ENCODE data around the gene YES1.
"Not testable (repeated sequence)": the region's sequence is repeated elsewhere in the genome, so short reads cannot be mapped to it uniquely, and the experiment has no call there.

YES1 gene

DNA sequence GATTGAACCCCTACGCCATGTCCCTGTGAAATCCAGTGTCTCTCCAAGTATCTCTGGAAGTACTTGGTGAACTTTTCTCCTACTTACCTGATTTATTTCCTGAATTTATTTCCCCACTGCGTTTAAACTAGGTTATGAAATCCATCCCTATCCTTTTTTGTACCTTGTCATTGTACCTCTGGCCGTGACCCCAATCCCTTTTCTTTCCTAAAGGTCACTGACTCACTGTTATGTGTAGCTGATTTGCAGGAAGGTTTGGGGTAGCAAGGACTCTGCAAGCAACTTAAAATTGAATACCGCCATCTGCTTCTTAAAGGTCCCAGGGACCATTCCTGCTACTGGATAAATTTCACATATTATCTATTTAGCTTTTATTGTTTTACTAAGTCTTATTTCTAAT lies 95.0 kb downstream of the YES1 start:
- no peak for DNase-seq

DNA sequence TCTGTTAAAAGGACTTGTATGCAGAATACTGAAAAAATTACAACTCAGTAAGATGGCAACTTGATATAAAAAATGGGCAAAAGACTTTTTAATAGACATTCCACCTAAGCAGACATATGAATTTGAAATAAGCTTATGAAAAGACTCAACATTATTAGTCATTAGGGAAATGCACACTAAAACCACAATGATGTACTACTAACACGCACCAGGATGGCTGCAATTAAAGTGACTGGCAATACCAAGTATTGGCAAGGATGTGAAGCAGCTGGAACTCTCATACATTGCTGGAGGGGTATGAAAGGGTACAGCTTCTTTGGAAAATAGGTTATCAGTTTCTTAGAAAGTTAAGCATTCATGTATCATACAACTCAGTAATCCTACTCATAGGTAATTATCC lies 96.4 kb downstream of the YES1 start:
- DNase-seq, result peak; percentile 71

DNA sequence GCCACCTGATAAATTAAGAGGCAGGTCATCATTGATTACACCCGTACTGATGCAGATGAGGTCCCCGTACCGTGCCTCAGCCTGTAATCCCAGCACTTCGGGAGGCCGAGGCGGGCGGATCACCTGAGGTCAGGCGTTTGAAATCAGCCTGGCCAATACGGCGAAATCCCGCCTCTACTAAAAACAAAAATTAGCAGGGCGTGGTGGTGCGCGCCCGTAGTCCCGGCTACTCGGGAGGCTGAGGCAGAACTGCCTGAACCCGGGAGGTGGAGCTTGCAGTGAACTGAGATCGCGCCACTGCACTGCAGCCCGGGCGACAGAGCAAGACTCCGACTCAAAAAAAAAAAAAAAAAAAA lies 98.9 kb downstream of the YES1 start:
- DNase-seq, result no peak

DNA sequence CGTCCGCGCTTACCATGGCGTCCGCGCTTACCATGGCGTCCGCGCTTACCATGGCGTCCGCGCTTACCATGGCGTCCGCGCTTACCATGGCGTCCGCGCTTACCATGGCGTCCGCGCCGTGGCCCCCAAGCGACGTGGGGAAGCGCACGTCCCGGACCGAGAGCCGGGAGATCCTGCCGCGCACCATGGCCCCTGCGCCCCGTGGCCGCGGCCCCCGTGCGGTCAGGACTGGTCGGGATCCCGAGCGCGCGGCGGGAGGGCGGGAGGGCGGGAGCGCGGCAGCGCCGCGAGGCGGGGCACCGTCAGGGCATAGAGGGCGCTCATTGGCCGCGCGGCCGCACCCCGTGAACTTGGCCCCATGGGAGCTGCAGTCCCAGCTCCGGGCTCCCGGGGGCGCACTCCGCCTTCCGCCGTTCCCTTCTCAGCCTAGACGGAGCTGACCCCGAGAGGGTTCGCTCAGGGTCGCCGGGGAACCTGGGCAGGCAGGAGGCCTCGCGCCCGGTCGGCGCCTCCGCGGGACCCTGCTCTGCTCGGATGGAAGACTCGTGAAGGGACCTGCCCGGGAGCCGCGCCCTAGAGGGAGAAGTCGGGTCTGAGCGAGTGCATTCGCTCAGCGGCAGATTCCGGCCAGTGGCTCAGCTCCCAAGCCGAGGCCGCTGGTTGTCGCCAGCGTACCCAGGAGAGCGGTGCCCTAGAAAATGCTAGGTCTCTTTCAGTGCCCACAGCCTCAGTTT lies 99.5 kb downstream of the YES1 start, which contains the start of gene ENOSF1:
ENOSF1 (minus strand) TSS at position 230 of the 734 bp plus-strand sequence; CDS start at position 187, 43 bp downstream.
- DNase-seq, result peak; percentile 79

DNA sequence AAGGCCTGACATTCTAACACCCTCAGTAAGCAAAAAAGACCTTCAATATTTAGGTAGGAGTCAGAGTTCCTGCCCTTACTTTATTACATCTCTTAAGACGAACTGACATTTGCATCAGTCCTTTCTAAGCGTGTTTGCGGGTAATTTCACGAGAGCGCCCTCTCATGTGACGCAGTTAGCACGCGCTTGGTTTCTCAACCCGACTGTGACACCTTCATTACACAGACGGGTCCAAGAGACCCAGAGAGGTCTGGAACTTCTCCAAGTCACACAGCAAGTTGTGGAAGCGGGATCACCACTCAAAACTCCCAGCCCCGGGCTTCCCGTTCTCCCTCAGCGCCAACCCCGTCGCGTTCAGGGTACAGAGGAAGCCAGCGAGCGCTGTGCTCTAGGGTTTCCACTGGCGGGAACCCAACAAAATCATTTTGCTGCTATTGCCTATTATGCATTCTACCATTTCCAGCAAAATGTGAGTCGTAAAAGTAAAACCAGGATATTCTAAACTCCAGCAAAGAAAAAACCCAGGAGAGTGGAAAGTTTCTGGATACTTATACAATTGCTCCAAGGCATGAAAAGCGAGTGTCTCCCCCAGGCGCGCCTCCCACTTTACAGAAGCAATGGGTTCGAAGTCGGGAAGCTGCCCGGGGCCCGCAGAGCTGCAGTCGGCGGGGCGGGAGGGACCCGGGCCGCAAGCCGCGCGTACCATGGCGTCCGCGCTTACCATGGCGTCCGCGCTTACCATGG lies 100.2 kb downstream of the YES1 start:
- DNase-seq, result peak; percentile 81

DNA sequence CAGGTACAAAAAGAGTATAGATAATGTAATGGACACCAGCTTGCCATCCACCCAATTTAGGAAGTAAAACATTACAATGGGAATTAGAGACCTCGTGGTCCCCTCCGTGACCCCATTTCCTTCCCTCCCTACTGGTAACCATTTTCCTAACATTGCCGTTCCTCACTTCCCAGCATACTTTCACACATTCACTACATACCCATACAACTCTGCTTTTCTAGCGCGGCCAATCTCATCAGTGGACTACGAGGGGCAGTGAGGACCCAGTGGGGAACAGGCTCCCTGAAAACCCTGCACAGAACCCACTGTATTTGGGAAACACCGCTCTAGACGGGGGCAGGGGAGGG lies 100.8 kb downstream of the YES1 start:
- DNase-seq, result no peak

DNA sequence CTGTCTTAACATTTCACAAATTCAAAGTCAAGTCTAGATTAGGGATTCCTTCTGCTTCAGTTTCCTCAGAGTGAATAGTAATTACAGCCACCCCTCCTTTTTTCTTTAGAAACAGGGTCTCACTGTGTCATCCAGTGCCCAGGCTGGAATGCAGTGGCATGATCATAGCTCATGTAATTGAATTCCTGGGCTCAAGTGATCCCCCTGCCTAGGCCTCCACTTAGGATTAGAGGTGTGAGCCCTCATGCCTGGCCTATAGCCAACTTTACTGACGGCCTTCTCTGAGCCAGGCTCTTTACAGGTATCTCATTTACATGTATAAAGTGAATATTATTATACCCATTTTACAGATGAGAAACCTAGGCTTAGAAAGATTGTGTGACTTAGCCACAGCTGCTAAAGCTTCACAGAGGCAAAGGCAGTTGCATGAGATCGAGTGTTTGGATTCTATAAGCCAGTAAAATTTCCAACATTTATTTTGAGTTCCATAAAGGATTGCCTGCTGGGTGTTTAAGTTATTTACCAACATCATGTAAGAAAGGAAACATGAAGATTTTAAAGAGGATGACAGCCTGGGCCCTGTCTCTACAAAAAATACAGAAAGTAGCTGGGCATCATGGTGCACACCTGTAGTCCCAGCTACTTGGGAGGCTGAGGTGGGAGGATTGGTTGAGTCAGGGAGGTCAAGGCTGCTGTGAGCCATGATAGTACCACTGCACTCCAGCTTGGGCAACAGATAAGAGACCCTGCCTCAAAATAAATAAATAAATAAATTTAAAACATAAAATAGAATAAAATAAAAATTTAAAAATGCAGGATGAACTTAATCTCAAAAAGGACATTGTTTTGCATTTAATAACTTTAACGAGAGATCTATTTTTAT lies 101.4 kb downstream of the YES1 start:
- no peak for DNase-seq

DNA sequence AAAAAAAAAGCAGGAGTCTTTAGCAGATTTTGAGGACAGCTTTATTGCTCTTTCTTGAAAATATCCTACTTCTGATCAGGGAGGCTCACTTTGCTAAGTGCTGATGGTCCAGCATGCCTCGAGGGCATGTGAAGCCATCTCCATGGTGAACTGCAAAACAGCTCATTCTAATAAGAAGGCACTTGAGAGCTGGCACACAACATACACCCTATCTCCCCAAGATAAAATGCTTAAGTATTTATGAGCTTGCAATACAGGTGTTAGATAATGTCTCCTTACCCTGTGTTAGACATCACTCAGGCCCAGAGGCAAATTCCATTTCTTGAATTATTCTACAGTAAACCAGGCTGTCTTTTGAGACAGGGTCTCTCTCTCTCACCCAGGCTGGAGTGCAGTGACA lies 102.3 kb downstream of the YES1 start:
- DNase-seq, result no peak

DNA sequence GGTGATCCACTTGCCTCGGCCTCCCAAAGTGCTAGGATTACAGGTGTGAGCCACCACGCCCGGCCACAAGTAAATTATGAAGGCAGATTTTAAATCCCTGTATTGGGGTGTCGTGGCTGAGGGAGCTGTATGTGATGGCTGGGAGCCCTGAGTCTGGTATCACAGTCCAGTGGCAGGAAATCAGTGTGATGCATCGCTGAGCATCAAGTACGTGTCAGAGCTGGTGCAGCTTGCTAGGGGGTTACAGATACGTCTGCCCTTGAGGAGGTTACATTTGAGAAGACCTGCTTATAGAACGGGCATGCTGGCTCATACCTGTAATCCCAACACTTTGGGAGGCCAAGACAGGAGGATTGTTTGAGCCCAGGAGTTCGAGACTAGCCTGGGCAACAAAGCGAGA lies 103.9 kb downstream of the YES1 start:
- no peak for DNase-seq

DNA sequence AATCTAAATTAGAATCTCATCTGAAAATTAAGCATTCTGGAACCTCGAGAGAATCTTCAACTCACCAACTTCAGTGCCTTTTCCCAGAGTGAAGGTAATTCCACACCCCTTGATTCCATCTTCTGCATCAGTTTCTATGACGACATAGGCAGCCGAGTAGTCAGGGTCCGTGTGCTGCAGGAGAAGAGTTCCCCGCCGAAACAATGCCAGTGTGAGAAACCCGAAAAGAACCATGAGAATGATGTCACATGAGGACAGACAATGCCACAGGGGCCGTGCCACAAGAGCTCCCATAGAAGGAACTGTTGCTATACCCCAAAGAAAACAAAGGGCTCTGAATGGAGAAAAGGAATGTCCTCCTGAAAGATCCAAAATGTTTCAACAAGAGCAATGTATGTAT lies 105.6 kb downstream of the YES1 start:
- no peak for DNase-seq

DNA sequence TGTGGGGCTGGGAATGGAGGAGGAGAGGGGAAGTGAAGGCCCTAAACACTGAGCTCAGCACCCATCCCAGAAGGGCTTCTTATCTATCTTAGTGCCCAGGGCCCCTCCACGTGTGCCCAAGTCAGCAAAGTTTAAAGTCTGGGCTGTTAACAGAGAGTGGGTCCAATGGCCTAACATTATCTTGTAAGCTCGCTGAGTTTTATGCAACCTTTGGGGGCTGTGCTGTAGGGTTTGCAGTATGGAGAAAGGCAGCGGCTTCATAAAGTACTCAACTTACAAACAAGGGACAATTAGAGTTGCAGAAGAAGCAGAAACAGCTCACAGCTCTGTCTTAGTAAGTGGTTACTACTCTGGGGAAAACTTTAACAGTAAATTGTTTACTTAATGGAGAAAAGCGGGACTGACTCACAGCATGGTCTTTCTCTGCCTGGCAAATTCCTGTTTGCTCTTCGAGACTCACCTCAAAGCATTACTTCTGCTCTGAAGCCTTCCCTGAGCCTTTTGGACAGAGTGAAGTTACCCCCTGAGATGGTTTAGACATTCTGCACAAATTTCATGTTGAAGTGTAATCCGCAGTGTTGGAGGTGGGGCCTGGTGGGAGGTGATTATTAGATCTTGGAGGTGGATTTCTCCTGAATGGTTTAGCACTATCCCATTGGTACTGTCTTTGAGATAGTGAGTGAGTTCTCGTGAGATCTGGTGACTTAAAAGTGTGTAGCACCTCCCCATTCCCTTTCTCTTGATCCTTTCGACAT lies 108.7 kb downstream of the YES1 start:
- DNase-seq, result peak; percentile 68

DNA sequence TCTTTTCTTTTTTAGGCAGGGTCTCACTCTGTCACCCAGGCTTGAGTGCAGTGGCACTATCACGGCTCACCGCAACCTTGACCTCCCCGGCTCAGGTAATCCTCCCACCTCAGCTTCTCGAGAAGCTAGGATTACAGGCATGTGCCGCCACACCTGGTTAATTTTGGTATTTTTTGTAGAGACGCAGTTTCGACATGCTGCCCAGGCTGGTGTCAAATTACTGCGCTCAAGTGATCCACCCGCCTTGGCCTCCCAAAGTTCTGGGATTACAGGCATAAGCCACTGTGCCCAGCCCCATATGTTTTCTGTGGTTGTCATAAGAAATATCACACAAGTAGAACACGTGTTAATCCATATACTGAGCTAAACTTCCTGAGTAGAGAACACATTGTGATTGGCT lies 114.2 kb downstream of the YES1 start:
- no peak for DNase-seq

DNA sequence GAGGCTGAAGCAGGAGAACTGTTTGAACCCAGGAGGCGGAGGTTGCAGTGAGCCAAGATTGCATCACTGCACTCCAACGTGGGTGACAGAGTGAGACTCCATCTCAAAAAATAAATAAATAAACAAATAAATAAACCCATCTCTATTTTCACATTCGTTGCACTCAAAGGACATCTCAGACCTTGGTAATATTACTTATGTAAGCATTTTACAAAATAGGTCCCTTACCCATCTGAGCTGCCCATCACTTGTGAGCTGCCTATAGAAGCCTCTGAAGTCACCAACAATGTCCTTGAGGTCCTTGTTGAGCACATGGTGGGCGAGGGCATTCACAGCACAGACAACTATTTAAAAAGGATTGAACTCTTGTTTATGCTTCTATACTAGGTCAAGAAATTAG lies 115.0 kb downstream of the YES1 start:
- no peak for DNase-seq

DNA sequence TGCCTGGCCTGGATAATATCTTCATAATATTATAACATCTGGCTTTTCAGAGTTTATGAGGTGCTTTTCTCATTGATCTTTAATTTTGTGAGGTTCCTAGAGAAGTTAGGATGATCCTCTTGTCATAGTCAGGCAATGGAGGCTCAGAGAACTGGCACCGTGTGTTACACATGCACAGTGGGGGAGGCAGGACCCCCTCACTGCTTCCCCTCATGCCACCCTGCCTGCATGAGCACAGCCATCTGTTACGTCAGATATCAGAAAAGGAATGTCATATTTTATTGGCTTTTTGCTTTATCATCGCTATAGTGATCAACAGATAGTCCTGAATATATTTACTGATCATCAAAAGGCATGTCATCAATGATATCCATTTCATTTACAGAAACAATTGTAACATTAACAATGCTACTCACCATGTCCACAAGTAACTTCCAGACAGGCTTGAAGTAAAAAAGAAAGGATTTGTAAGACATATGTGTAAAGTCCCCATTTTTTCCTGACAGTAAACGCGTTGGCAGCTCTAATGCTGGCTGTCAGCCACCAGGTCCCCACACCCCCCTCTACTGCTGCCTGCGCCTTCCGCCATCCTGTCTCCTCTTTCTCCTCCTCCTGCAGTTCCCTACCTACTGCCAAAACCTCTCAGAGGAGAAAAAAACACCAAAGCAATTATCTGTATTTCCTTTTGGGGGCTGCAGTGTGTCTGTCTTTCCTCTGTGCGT lies 118.4 kb downstream of the YES1 start:
- no peak for DNase-seq

DNA sequence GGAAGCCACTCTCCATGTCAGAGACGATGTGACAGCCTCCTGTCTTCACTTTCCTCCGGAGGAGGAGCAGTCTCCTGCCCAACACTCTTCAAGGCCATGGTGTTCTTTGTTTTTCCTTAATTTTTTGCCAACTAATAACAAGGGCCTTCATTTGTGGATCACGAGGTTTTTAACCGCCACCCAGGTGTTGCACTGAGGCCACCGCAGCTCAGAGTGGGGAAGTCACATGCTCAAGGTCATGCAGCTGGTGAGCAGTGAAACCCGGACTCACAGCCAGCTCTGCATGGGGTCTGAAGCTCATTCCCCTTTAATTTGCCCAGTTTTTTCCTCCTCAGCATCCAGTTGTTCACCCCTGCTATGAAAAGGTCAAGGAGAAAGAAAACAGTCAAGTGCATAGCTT lies 119.2 kb downstream of the YES1 start:
- no peak for DNase-seq

DNA sequence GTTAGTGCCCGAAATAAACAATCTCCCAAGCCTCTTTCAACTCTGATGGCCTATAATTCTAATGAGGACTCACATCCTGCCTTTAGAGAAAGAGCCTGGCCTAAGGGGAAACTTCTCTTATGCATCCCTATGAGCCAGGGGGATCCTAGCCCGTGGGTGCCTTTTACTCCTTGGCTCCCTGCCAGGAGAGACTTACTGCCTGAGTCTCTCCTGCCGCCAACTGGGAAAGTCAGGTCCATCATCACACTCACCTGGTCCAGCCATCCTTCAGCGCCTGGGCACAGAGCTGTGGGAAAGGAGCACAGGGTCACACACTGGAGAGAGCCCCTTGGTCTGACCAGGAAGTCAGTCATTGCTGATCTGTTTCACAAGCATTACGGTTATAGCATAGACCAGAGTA lies 123.7 kb downstream of the YES1 start:
- DNase-seq, result no peak

DNA sequence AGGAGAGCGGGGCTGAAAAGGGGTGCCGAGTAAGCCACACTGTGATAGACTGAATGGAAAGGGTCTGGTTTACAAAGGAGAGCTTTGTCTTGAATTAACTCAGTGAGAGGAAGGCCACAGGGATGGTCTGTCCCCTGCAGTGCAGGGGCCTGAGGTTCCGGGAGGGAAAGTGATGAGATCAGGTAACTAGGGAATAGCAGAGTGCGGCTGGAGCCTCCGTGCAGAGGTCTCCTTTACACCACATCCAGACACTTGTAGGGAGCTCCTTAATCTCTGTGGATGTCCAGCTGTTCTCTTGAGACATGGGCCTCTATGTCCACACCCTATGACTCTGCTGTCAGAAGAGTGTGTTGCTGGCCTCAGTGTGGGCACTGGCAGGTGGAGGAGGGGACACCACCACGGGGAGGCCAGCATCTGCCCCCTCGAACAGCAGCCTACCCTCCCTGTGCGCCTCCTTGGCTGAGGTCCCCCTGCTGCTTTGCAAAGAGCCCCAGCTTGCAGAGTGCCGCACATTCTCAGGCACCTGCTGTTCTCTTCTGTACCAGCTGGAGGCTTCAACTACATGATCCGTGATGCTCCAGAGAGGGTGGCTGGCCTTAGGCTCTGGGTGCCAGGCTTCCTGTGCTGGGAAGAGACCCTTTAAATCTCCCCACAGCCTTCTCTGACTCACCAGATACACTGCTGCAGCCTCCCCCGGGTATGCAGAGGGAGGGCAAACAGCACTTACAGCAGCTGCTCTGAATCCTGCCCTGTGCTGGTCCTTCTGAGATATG lies 125.5 kb downstream of the YES1 start:
- no peak for DNase-seq

DNA sequence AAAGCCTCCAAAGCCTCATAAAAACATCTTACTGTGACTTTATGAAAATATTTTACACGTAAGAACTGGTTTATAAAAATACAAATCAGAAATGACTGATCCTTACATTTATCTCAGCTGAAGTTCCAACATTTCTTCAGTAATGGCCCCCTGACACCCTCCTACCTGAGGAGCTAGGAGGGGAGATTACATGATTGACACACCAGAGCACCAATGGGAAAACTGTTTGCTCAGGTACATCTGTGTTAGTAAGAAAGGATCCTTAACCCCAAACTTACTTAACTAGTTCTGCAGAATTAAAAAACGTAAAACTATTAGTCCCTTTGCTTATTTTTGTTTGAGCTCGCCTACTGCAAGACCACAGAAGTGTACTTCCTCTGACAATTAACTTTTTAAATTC lies 126.6 kb downstream of the YES1 start:
- no peak for DNase-seq

DNA sequence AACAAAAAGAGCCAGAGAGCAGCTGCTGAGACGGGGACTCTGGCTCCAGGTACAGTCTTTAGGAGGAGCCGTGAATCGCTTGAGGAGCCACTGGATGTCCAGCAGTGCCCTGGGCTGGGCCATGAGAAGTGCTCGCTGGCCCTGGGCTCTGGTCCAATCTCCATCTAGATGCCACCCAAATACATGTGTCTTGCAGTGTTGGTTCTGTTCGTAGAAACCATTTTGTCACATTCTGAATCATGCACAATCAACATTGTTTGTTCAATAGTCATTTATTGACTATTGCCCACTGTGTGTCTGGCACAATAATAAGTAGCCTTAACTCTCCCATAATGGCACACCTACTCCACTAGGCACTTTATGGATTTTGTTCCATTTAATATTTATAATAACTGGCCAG lies 128.5 kb downstream of the YES1 start:
- DNase-seq, result no peak

DNA sequence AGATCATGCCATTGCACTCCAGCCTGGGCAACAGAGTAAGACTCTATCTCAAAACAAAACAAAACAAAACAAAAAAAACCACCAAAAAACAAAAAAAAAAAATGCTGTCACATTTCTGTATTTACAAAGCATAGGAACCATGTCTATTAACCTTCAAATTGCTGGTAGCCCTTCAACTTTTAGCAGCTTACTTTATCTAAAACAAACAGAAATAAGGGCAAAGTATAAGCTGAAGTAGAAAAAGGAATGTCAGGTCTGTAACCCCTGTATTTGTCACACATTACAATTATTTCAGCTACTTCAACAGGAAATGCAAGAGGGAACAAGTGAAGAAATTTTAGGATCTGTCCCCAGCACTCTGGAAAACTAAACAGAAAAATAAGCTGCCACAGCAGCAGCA lies 129.2 kb downstream of the YES1 start:
- no peak for DNase-seq

DNA sequence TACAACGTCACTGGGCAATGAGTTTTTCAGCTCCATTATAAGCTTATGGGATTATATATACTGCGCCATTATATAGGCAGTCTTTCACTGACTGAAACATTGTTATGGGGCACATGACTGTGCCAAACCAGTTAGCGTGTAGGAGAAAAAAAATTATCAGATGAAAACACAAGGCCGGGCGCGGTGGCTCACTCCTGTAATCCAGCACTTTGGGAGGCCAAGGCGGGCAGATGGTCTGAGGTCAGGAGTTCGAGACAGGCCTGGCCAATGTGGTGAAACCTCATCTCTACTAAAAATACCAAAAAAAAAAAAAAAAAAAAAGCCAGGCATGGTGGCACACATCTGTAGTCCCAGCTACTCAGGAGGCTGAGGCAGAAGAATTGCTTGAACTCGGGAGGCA lies 129.6 kb downstream of the YES1 start:
- not testable (repeated sequence) for DNase-seq

DNA sequence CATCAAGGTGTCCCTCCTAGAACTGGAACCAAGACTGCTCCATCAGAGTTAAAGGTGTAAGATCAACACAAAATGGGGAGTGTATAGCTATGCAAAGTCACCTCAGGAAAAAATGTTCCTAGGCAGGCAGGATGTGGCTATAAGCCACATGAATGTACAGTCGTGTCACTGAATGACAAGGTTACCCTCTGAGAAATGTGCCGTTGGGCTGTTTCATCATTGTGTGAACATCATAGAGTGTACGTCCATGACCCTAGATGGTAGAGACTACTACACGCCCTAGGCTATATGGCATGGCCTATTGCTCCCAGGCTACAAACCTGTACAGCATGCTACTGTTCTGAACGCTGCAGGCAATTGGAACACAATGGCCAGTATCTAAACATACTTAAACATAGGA lies 130.1 kb downstream of the YES1 start:
- DNase-seq, result no peak
